SIG-M5 treated with dmso at 0.1 percent for 504 hours (cell line): ENCODE data around the gene ADA.

Experiments
- DNase-seq: peaks from one replicate; lab custom pipeline; 2025; ENCODE audit not compliant: unreplicated experiment; lab: John Stamatoyannopoulos, UW

The ADA gene

GRCh38 chr20:44625361-44625760 is 26.1 kb downstream of the ADA start:
- no peak for DNase-seq

GRCh38 chr20:44624743-44625271 is 26.7 kb downstream of the ADA start:
- no peak for DNase-seq

GRCh38 chr20:44624152-44624551 is 27.3 kb downstream of the ADA start:
- DNase-seq, result no peak

- no peak for DNase-seq
Measured at GRCh38 chr20:44622501-44623270, 28.8 kb downstream of the ADA start.

GRCh38 chr20:44621939-44622338 is 29.6 kb downstream of the ADA start:
- DNase-seq, result no peak

GRCh38 chr20:44621325-44621724 is 30.2 kb downstream of the ADA start:
- no peak for DNase-seq

GRCh38 chr20:44620030-44620429 is 31.5 kb downstream of the ADA start:
- no peak for DNase-seq

- no peak for DNase-seq
Measured at GRCh38 chr20:44619294-44619693, 32.2 kb downstream of the ADA start.

GRCh38 chr20:44618318-44618731 is 33.2 kb downstream of the ADA start:
- no peak for DNase-seq

GRCh38 chr20:44616604-44616964 is 34.9 kb downstream of the ADA start:
- no peak for DNase-seq

GRCh38 chr20:44615876-44616603 is 35.5 kb downstream of the ADA start:
- no peak for DNase-seq

- DNase-seq, result no peak
Measured at GRCh38 chr20:44615169-44615791, 36.2 kb downstream of the ADA start.

GRCh38 chr20:44614525-44614924 is 37.0 kb downstream of the ADA start:
- no peak for DNase-seq

- DNase-seq, result no peak
Measured at GRCh38 chr20:44613575-44613974, 37.9 kb downstream of the ADA start.

- DNase-seq, result peak; percentile 44
Measured at GRCh38 chr20:44610313-44610962, 41.1 kb downstream of the ADA start.

GRCh38 chr20:44609516-44610312 is 41.8 kb downstream of the ADA start:
- peak; percentile 77 for DNase-seq

- no peak for DNase-seq
Measured at GRCh38 chr20:44609006-44609515, 42.4 kb downstream of the ADA start.

GRCh38 chr20:44606725-44607441 is 44.6 kb downstream of the ADA start:
- no peak for DNase-seq

GRCh38 chr20:44603327-44603726 is 48.2 kb downstream of the ADA start:
- no peak for DNase-seq

GRCh38 chr20:44601801-44602204 is 49.7 kb downstream of the ADA start:
- no peak for DNase-seq
